ENCODE results near the gene CTSW. TPM values are rescaled to one million over a fixed set of nuclear protein-coding genes. Genes with fewer than 3 reads are reported as not detected.
A peak's percentile ranks its signal among the peaks of the same experiment; 100 is the strongest.
"Not testable (repeated sequence)": the region's sequence is repeated elsewhere in the genome, so short reads cannot be mapped to it uniquely, and the experiment has no call there.

Gene CTSW
- total RNA-seq, 1 donor: 0.43 TPM

- peak overlapping the region; percentile 73 for H3K4me3 ChIP-seq (ENCODE audit: low read depth, low read length)
- DNase-seq (ENCODE audit: low read depth): no peak
- TF ChIP-seq, protein P1, sequence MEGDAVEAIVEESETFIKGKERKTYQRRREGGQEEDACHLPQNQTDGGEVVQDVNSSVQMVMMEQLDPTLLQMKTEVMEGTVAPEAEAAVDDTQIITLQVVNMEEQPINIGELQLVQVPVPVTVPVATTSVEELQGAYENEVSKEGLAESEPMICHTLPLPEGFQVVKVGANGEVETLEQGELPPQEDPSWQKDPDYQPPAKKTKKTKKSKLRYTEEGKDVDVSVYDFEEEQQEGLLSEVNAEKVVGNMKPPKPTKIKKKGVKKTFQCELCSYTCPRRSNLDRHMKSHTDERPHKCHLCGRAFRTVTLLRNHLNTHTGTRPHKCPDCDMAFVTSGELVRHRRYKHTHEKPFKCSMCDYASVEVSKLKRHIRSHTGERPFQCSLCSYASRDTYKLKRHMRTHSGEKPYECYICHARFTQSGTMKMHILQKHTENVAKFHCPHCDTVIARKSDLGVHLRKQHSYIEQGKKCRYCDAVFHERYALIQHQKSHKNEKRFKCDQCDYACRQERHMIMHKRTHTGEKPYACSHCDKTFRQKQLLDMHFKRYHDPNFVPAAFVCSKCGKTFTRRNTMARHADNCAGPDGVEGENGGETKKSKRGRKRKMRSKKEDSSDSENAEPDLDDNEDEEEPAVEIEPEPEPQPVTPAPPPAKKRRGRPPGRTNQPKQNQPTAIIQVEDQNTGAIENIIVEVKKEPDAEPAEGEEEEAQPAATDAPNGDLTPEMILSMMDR (IDR thresholded peaks at IDR 0.05; ENCODE audit: insufficient read depth, low read depth, low read length): no peak
Observed at GRCh38 chr11:65887723-65888162, 8.1 kb downstream of the CTSW start.

DNA sequence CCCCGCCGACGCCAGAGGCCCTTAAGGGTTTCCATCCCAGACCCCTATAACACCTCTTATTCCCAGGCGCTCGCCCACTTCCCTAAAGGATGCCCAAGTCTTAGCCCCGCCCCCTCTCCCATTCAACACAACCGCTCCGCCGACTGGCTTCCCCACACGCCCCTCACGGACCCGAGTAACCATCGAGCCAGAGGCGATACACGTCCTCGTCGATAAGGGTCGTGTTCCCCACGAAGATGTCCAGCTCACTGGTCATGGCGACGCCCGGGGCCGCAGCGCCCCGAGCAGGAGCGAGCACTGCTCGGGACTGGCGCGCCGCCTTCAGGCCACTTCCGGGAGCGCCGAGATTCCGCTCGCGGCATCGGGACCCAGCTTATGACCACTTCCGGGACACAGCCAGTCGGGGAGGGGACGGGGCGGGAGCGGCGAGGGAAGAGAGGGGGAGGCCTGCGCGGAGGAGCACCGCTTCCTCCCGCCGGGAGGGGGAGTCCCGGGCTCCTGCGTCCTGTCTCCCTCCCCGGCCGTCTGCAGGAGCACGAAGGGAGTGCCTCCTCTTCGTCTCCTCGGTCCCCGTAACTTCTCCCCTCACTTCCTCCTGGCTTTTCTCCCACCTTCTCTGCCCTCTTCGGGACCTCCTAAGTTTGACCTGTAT is 8.7 kb downstream of the CTSW start, which contains the start of gene FIBP:
Gene FIBP (minus strand): TSS at position 309 of the 652 bp plus-strand sequence. CDS start 53 bp downstream, at position 256.
- TF ChIP-seq, protein P1 (IDR thresholded peaks at IDR 0.05; ENCODE audit: insufficient read depth, low read depth, low read length): peak; percentile 77

GRCh38 chr11:65890324-65891218 is 10.9 kb downstream of the CTSW start, which contains the start of gene CCDC85B:
Gene CCDC85B, plus strand, starts transcription at chr11:65890673. Its CDS starts 111 bp downstream, at chr11:65890784.
- peak; percentile 97 for DNase-seq (ENCODE audit: low read depth)
- TF ChIP-seq, protein P1 (IDR thresholded peaks at IDR 0.05; ENCODE audit: insufficient read depth, low read depth, low read length): peak; percentile 8
- H3K4me3 ChIP-seq (ENCODE audit: low read depth, low read length): peak within 1 kb of the TSS; percentile 63

More for the DNA sequence above, 8.7 kb downstream of the CTSW start, which contains the start of gene FIBP:
- DNase-seq (ENCODE audit: low read depth): peak; percentile 98
- H3K4me3 ChIP-seq (ENCODE audit: low read depth, low read length): peak within 1 kb of the TSS; percentile 73

DNA sequence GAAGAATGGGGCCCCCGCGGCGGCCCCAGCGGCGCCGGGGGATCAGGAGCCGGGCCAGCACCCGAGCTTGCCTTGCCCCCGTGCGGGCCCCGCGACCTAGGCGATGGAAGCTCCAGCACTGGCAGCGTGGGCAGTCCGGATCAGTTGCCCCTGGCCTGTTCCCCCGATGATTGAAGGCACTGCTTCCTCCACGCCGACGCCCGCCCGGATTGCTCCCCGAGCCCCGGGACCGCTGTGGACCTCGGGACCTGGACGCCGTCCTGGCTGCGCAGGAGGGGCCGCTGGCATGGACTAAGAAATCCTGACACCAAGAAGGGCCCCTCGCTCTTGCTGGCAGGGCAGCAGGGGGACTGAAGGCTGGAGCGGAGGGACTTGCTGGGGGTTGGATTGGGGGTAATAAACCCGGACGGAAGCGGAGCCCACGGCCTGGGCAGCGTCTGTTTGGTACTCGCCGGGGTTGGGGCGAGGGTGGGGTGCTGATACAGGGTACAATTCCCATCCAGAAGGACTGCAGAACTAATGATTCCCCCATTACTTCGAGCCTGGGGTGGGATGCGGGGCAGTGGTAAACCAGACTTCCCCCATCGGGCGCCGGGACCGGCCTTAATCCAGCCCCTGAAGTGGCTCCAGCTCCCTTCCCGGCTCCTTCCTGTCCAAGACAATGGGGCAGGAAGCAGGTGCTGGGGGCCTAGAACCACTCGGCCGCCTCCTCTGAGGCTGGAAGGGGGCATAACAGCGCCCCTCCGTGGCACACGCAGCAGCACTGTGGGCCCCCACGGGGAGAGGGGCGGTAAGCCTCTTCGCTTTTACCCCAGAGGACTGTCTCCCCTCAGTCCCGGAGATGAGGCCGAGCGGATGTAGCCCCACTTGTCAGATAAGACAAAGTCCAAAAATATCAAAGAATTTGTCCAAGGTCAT is 11.8 kb downstream of the CTSW start:
- TF ChIP-seq, protein P1 (IDR thresholded peaks at IDR 0.05; ENCODE audit: insufficient read depth, low read depth, low read length): peak; percentile 27
- peak overlapping the region; percentile 63 for H3K4me3 ChIP-seq (ENCODE audit: low read depth, low read length)
- DNase-seq (ENCODE audit: low read depth): no peak

GRCh38 chr11:65892137-65892540 is 12.5 kb downstream of the CTSW start:
- peak overlapping the region; percentile 63 for H3K4me3 ChIP-seq (ENCODE audit: low read depth, low read length)
- not testable (repeated sequence) for DNase-seq (ENCODE audit: low read depth)

DNA sequence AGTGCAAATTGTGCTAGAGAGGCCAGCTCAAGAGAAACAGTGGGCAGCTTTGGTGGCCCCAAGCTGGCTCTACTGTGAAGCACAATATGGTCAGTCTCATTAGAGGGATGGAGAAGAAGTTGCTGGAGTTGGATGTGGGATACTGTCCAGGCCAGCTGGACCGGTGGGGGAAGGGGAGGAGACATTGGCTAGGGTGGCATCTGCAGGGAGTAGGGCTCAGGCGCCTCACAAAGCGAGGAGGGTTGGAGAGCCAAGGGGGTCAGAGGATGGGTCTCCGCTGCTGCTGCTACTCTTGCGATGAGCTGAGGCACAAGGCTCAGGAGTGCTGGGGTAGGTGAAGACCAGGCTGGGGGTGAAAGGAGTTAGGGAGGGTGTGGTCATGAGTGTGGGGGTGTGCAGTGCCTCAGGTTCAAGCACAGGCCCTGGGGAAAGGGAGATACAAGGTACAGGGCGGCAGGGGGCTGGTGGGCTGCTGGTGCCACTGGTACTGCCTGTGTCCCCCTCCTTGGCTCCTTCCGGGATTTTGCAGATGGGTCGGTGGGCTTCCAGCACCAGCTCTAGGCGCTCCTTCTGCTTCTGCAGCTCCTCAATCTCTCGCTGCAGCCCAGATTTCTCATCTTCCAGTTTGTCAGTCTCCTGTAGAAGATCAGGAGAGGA is 13.2 kb downstream of the CTSW start:
- no peak for DNase-seq (ENCODE audit: low read depth)
- H3K4me3 ChIP-seq (ENCODE audit: low read depth, low read length): no peak overlapping the region
- TF ChIP-seq, protein P1 (IDR thresholded peaks at IDR 0.05; ENCODE audit: insufficient read depth, low read depth, low read length): no peak

All from fibroblast of villous mesenchyme (primary cell).